Stimulated activated naive CD4-positive, alpha-beta T cell (primary cell): ENCODE data around the gene TUBGCP5.

Source experiments
- DNase-seq, 6 experiments: peaks; one replicate each; lab custom pipeline; 2025; lab: John Stamatoyannopoulos, UW

The TUBGCP5 gene

GRCh38 chr15:22952796-22953579, 86.4 kb downstream of the TUBGCP5 start:
- no peak for DNase-seq

DNA sequence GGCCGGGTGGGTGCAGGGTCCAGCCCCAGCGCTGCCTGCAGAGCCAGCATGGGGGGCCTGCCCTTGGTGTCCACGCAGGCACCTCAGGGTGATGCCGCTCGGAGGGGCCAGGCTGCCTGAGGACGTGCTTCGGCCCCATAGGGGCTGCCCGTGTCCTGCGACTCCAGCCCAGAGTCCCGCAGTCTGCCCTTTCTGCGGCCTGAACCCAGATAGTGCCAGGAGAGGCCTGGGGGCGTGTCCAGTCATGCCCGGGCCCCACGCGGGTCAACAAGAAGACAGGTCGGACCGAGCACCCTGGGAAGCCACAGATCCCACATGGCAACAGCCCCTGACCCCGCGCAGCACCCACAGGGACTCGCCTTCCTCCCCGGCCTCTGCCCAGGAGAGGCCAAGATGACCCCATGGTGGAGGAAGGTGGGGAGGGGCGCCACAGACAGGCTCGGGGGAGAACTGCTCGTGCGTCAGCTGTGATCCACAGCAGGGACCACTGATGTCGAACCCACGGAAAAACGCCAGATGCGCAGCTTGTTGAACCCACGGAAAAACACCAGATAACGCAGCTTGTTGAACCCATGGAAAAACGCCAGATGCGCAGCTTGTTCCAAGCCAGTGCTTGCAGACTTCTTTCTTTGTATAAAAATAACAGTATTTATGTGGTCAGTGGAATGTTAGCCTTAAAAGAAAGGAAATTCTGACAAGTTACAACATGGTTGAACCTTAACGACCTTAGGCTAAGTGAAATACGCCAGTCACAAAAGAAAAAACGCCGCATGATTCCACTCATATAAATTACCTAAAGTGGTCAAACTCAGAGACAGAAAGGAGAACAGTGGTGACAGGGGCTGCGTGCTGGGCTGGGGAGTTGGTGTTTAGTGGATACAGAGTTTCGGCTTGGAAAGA, 87.7 kb downstream of the TUBGCP5 start:
- no peak for DNase-seq

- DNase-seq: no peak
Measured at GRCh38 chr15:22951031-22951380, 88.4 kb downstream of the TUBGCP5 start.

- no peak for DNase-seq
Measured at GRCh38 chr15:22950256-22950990, 88.9 kb downstream of the TUBGCP5 start.
